CD4-positive, alpha-beta T cell (primary cell): Measurements from ENCODE around the gene INPP1. TPM values are rescaled to one million over a fixed set of nuclear protein-coding genes. Genes with fewer than 3 reads are reported as not detected.

Experiments
- ATAC-seq: fragments of 200-7000 bp; cut with Tn5 transposase; one replicate; pipeline ENCODE4 v1.10.0; 2022; ENCODE audit warnings: mild to moderate bottlenecking; ENCODE audit not compliant: poor library complexity
- CTCF ChIA-PET: fragments of 350-600 bp; sonication (Branson Sonifier 250); formaldehyde crosslinking; loops from one replicate; lab custom pipeline; 2021; ENCODE audit warnings: antibody characterized with exemption, inconsistent platforms; lab: Charles Lee
- POLR2A ChIA-PET: fragments of 350-600 bp; sonication (Branson Sonifier 250); formaldehyde crosslinking; loops from one replicate; lab custom pipeline; 2021; ENCODE audit warnings: antibody characterized with exemption, inconsistent platforms; lab: Charles Lee
- DNase-seq, 14 experiments: peaks; one replicate each; pipeline ENCODE4 v3.0.0-alpha.2; 2013 to 2020; ENCODE audit warnings: mixed read lengths in 2 of 14
- H3K27ac ChIP-seq, 2 donors: one replicate each; pipeline versions ENCODE4 v1.5.1 to v1.7.0; 2013; ENCODE audit warnings: low read length in 2 of 2, low read depth in 1 of 2, mild to moderate bottlenecking in 1 of 2
- H3K27me3 ChIP-seq, 2 experiments: 1 replicate in 1 of 2; 2 replicates in 1 of 2; pipeline versions ENCODE4 v1.6.1 to v1.7.0; 2013; ENCODE audit warnings: low read length in 2 of 2, control low read depth in 1 of 2, mild to moderate bottlenecking in 1 of 2, moderate library complexity in 1 of 2; ENCODE audit not compliant: insufficient read depth in 2 of 2, control insufficient read depth in 1 of 2
- H3K36me3 ChIP-seq: one replicate; pipeline ENCODE4 v1.6.1; 2013; ENCODE audit warnings: low read length, control low read depth; ENCODE audit not compliant: insufficient read depth
- H3K4me1 ChIP-seq: one replicate; pipeline ENCODE4 v1.6.1; 2013; ENCODE audit warnings: low read length, control low read depth; ENCODE audit not compliant: insufficient read depth
- H3K4me3 ChIP-seq: one replicate; pipeline ENCODE4 v1.5.1; 2013; ENCODE audit warnings: mild to moderate bottlenecking, low read length, moderate library complexity
- H3K9me3 ChIP-seq, 2 experiments: 1 replicate in 1 of 2; 2 replicates in 1 of 2; pipeline versions ENCODE4 v1.6.1 to v1.7.0; 2013; ENCODE audit warnings: low read length in 2 of 2, mild to moderate bottlenecking in 2 of 2, control low read depth in 1 of 2, moderate library complexity in 1 of 2; ENCODE audit not compliant: control insufficient read depth in 1 of 2, insufficient read depth in 1 of 2
- H3K27ac Mint-ChIP-seq: one replicate; pipeline ENCODE4 v1.8.0; 2020; ENCODE audit warnings: mixed read lengths
- H3K27me3 Mint-ChIP-seq: one replicate; pipeline ENCODE4 v1.8.0; 2021; ENCODE audit warnings: mixed read lengths
- H3K36me3 Mint-ChIP-seq: one replicate; pipeline ENCODE4 v1.8.0; 2021; ENCODE audit warnings: low read depth, mixed read lengths
- H3K4me1 Mint-ChIP-seq: one replicate; pipeline ENCODE4 v1.8.0; 2021; ENCODE audit warnings: low read depth, mixed read lengths
- H3K4me3 Mint-ChIP-seq: one replicate; pipeline ENCODE4 v1.8.0; 2020; ENCODE audit warnings: mild to moderate bottlenecking, mixed read lengths
- H3K9me3 Mint-ChIP-seq: one replicate; pipeline ENCODE4 v1.8.0; 2020; ENCODE audit warnings: mixed read lengths
- CTCF ChIP-seq: fragments of 200-600 bp; IDR thresholded peaks from one replicate; pipeline ENCODE4 v1.8.0; 2022; ENCODE audit warnings: antibody characterized with exemption, mild to moderate bottlenecking
- intact Hi-C, 2 experiments: fragments of 100-400 bp; cut with DNase I in 1 of 2; cut with micrococcal nuclease in 1 of 2; formaldehyde crosslinking; loops; one replicate each; pipeline versions ENCODE4 v1.15.1 to v1.9.0; 2023 to 2025; cut with DNase I, micrococcal nuclease
- total RNA-seq, 174 experiments: library from RNA in 2 of 174; stranded (reverse) in 2 of 174; gene quantifications; one replicate each; pipeline ENCODE4 v1.2.3 and lab custom pipeline; 2021 to 2026

INPP1 gene
- total RNA-seq, 2 experiments from 2014 or later: 2.0 to 2.7 TPM

DNA sequence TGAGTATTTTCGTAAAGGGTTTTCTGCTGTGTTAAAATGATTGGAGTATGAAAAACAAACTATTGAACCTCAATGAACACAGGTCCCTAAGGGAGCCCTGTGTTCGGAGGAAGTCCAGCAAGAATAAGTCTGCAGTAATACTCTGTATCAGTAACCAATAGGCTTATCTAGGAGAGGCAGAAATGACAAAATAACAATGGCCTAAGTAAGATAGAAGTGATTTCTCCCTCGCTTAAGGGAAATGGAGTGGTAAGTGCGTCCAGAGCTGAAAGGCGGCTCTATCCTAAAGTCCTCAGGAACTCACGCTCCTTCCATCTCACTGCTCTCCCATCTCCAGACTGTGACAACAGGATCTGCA, 35.5 kb downstream of the INPP1 start:
- ChIA-PET POLR2A (no interaction called here), CTCF (no interaction called here)
- intact Hi-C loops: no loop called here
- Mint-ChIP-seq H3K4me3 (no peak overlapping the region), H3K4me1 (peaks cover 4% of the 10 kb centered on the region), H3K27me3 (no peaks in the 10 kb centered on the region), H3K9me3 (no peaks in the 10 kb centered on the region), H3K36me3 (no peaks in the 10 kb centered on the region), H3K27ac (no peak overlapping the region)
- Histone ChIP-seq H3K4me3 (no peak overlapping the region), H3K4me1 (no peaks in the 10 kb centered on the region), H3K27ac (no peak overlapping the region), H3K36me3 (no peaks in the 10 kb centered on the region), H3K27me3 (no peaks in the 10 kb centered on the region), H3K9me3 (no peaks in the 10 kb centered on the region)
- DNase-seq: no peak
- no peak for ATAC-seq
- TF ChIP-seq CTCF: no peak

GRCh38 chr2:190379249-190379964, 36.0 kb downstream of the INPP1 start:
- Histone ChIP-seq H3K36me3 (no peaks in the 10 kb centered on the region), H3K4me1 (no peaks in the 10 kb centered on the region), H3K27ac (no peak overlapping the region), H3K27me3 (no peaks in the 10 kb centered on the region), H3K9me3 (no peaks in the 10 kb centered on the region), H3K4me3 (no peak overlapping the region)
- H3K9me3 Mint-ChIP-seq: no peaks in the 10 kb centered on the region
- H3K27ac Mint-ChIP-seq: no peak overlapping the region
- H3K4me1 Mint-ChIP-seq: peaks cover 4% of the 10 kb centered on the region
- TF ChIP-seq CTCF: no peak
- DNase-seq: no peak
- ATAC-seq: no peak
- no peaks in the 10 kb centered on the region for H3K27me3 Mint-ChIP-seq
- ChIA-PET CTCF (no interaction called here), POLR2A (no interaction called here)
- H3K4me3 Mint-ChIP-seq: no peak overlapping the region
- intact Hi-C loops: no loop called here
- no peaks in the 10 kb centered on the region for H3K36me3 Mint-ChIP-seq

DNA sequence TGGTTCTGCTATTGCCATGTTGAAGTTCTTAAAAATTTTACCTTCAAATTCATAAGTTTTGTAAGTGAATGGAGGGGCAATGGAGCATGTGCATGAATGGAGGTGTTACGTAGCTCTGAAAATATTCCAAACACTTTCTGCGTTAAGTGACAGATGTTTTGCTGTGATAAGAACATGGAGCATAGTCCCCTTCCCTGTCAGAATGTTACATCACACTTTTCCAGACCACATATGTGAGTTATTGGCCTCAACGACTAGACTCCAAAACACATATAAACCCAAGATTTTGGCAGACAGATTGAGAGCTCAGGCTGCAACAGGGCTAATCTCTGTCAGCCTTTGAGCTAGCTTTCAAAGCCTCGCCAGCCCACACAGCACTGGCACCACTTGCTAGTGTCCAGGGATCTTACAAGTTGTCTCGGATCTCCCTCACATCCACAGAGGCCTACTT, 37.6 kb downstream of the INPP1 start:
- no peaks in the 10 kb centered on the region for H3K27me3 Mint-ChIP-seq
- H3K4me1 ChIP-seq: no peaks in the 10 kb centered on the region
- intact Hi-C loops: loop anchor here (2.0 to 10.0 kb wide), 4 partner anchors 104 to 422 kb away; no protein-coding TSS in a partner anchor
- no peak overlapping the region for H3K27ac Mint-ChIP-seq
- H3K9me3 Mint-ChIP-seq: no peaks in the 10 kb centered on the region
- ChIA-PET CTCF (no interaction called here), POLR2A (interaction anchor here (0.7 to 1.2 kb wide), 2 partner anchors 26 to 153 kb away, joined by 3 read pairs; partner anchors contain the start of gene NEMP2)
- H3K4me3 Mint-ChIP-seq: no peak overlapping the region
- H3K4me3 ChIP-seq: no peak overlapping the region
- H3K36me3 ChIP-seq: no peaks in the 10 kb centered on the region
- ATAC-seq (no peak), DNase-seq (no peak)
- H3K27me3 ChIP-seq: no peaks in the 10 kb centered on the region
- H3K27ac ChIP-seq: no peak overlapping the region
- no peaks in the 10 kb centered on the region for H3K9me3 ChIP-seq
- no peak for TF ChIP-seq CTCF
- H3K4me1 Mint-ChIP-seq: peaks cover 4% of the 10 kb centered on the region
- H3K36me3 Mint-ChIP-seq: no peaks in the 10 kb centered on the region
